ENCODE measurements around the gene THAP9.

THAP9 gene

GRCh38 chr4:82866706-82867385 lies 33.7 kb upstream of the THAP9 start:
- H3K27ac ChIP-seq (ENCODE audit: low read depth, low read length): no peak overlapping the region

GRCh38 chr4:82868572-82868971 lies 32.0 kb upstream of the THAP9 start:
- Histone ChIP-seq H3K27ac (ENCODE audit: low read depth, low read length) (no peak overlapping the region), H3K4me1 (ENCODE audit: control insufficient read depth in 1 of 2, insufficient read depth in 2 of 2, low read length in 2 of 2) (no peaks in the 10 kb centered on the region), H3K9me3 (ENCODE audit: control insufficient read depth in 1 of 2, low read length in 2 of 2) (no peaks in the 10 kb centered on the region), H3K4me3 (ENCODE audit: low read depth in 1 of 2, low read length in 2 of 2) (no peak overlapping the region), H3K36me3 (ENCODE audit: control insufficient read depth in 1 of 2, insufficient read depth in 2 of 2, low read length in 2 of 2) (peaks cover 12 to 83% of the 10 kb centered on the region in 2 donors), H3K9ac (ENCODE audit: low read depth in 1 of 2, low read length in 2 of 2) (no peak overlapping the region), H3K27me3 (ENCODE audit: control insufficient read depth in 1 of 2, insufficient read depth in 2 of 2, low read length in 2 of 2) (no peaks in the 10 kb centered on the region)

More at GRCh38 chr4:82866706-82867385, 33.7 kb upstream of the THAP9 start:
- no peak overlapping the region for H3K9ac ChIP-seq (ENCODE audit: low read depth in 1 of 2, low read length in 2 of 2)
- H3K4me1 ChIP-seq (ENCODE audit: control insufficient read depth in 1 of 2, insufficient read depth in 2 of 2, low read length in 2 of 2): no peaks in the 10 kb centered on the region
- H3K36me3 ChIP-seq (ENCODE audit: control insufficient read depth in 1 of 2, insufficient read depth in 2 of 2, low read length in 2 of 2): peaks cover 19 to 78% of the 10 kb centered on the region in 2 donors
- no peaks in the 10 kb centered on the region for H3K9me3 ChIP-seq (ENCODE audit: control insufficient read depth in 1 of 2, low read length in 2 of 2)
- H3K27me3 ChIP-seq (ENCODE audit: control insufficient read depth in 1 of 2, insufficient read depth in 2 of 2, low read length in 2 of 2): no peaks in the 10 kb centered on the region
- no peak overlapping the region for H3K4me3 ChIP-seq (ENCODE audit: low read depth in 1 of 2, low read length in 2 of 2)

GRCh38 chr4:82885410-82885809 lies 15.1 kb upstream of the THAP9 start:
- H3K4me1 ChIP-seq (ENCODE audit: control insufficient read depth in 1 of 2, insufficient read depth in 2 of 2, low read length in 2 of 2): peaks cover 32 to 36% of the 10 kb centered on the region in 2 donors
- H3K27me3 ChIP-seq (ENCODE audit: control insufficient read depth in 1 of 2, insufficient read depth in 2 of 2, low read length in 2 of 2): no peaks in the 10 kb centered on the region
- H3K9me3 ChIP-seq (ENCODE audit: control insufficient read depth in 1 of 2, low read length in 2 of 2): no peaks in the 10 kb centered on the region
- peaks cover 0 to 10% of the 10 kb centered on the region in 2 donors for H3K36me3 ChIP-seq (ENCODE audit: control insufficient read depth in 1 of 2, insufficient read depth in 2 of 2, low read length in 2 of 2)
- no peak overlapping the region for H3K27ac ChIP-seq (ENCODE audit: low read depth, low read length)
- H3K4me3 ChIP-seq (ENCODE audit: low read depth in 1 of 2, low read length in 2 of 2): peak overlapping the region in 1 of 2 donors; percentile 27
- H3K9ac ChIP-seq (ENCODE audit: low read depth in 1 of 2, low read length in 2 of 2): no peak overlapping the region

- Histone ChIP-seq H3K9me3 (ENCODE audit: control insufficient read depth in 1 of 2, low read length in 2 of 2) (no peaks in the 10 kb centered on the region), H3K9ac (ENCODE audit: low read depth in 1 of 2, low read length in 2 of 2) (no peak overlapping the region), H3K4me1 (ENCODE audit: control insufficient read depth in 1 of 2, insufficient read depth in 2 of 2, low read length in 2 of 2) (peaks cover 32 to 36% of the 10 kb centered on the region in 2 donors), H3K4me3 (ENCODE audit: low read depth in 1 of 2, low read length in 2 of 2) (peak overlapping the region; percentile 27 to 28), H3K36me3 (ENCODE audit: control insufficient read depth in 1 of 2, insufficient read depth in 2 of 2, low read length in 2 of 2) (peaks cover 0 to 5% of the 10 kb centered on the region in 2 donors), H3K27ac (ENCODE audit: low read depth, low read length) (no peak overlapping the region), H3K27me3 (ENCODE audit: control insufficient read depth in 1 of 2, insufficient read depth in 2 of 2, low read length in 2 of 2) (no peaks in the 10 kb centered on the region)
These were observed 14.2 kb upstream of the THAP9 start for GRCh38 chr4:82886147-82886942.

GRCh38 chr4:82889287-82889686 lies 11.2 kb upstream of the THAP9 start:
- no peaks in the 10 kb centered on the region for H3K27me3 ChIP-seq (ENCODE audit: control insufficient read depth in 1 of 2, insufficient read depth in 2 of 2, low read length in 2 of 2)
- H3K4me1 ChIP-seq (ENCODE audit: control insufficient read depth in 1 of 2, insufficient read depth in 2 of 2, low read length in 2 of 2): peaks cover 45 to 46% of the 10 kb centered on the region in 2 donors
- peaks cover 5 to 11% of the 10 kb centered on the region in 2 donors for H3K36me3 ChIP-seq (ENCODE audit: control insufficient read depth in 1 of 2, insufficient read depth in 2 of 2, low read length in 2 of 2)
- peak overlapping the region; percentile 90 to 95 for H3K4me3 ChIP-seq (ENCODE audit: low read depth in 1 of 2, low read length in 2 of 2)
- H3K9ac ChIP-seq (ENCODE audit: low read depth in 1 of 2, low read length in 2 of 2): peak overlapping the region; percentile 28 to 97
- no peak overlapping the region for H3K27ac ChIP-seq (ENCODE audit: low read depth, low read length)
- H3K9me3 ChIP-seq (ENCODE audit: control insufficient read depth in 1 of 2, low read length in 2 of 2): no peaks in the 10 kb centered on the region

GRCh38 chr4:82890528-82890900 lies 10.0 kb upstream of the THAP9 start:
- Histone ChIP-seq H3K9me3 (ENCODE audit: control insufficient read depth in 1 of 2, low read length in 2 of 2) (no peaks in the 10 kb centered on the region), H3K27me3 (ENCODE audit: control insufficient read depth in 1 of 2, insufficient read depth in 2 of 2, low read length in 2 of 2) (no peaks in the 10 kb centered on the region), H3K9ac (ENCODE audit: low read depth in 1 of 2, low read length in 2 of 2) (peak overlapping the region; percentile 97 to 98), H3K4me3 (ENCODE audit: low read depth in 1 of 2, low read length in 2 of 2) (peak overlapping the region; percentile 90 to 95), H3K27ac (ENCODE audit: low read depth, low read length) (peak overlapping the region; percentile 98), H3K36me3 (ENCODE audit: control insufficient read depth in 1 of 2, insufficient read depth in 2 of 2, low read length in 2 of 2) (peaks cover 13% of the 10 kb centered on the region in 2 donors), H3K4me1 (ENCODE audit: control insufficient read depth in 1 of 2, insufficient read depth in 2 of 2, low read length in 2 of 2) (peaks cover 35 to 37% of the 10 kb centered on the region in 2 donors)

- Histone ChIP-seq H3K4me1 (ENCODE audit: control insufficient read depth in 1 of 2, insufficient read depth in 2 of 2, low read length in 2 of 2) (peaks cover 29 to 31% of the 10 kb centered on the region in 2 donors), H3K27me3 (ENCODE audit: control insufficient read depth in 1 of 2, insufficient read depth in 2 of 2, low read length in 2 of 2) (no peaks in the 10 kb centered on the region), H3K27ac (ENCODE audit: low read depth, low read length) (peak within 1 kb of the TSS; percentile 98), H3K36me3 (ENCODE audit: control insufficient read depth in 1 of 2, insufficient read depth in 2 of 2, low read length in 2 of 2) (peaks cover 13% of the 10 kb centered on the region in 2 donors), H3K9ac (ENCODE audit: low read depth in 1 of 2, low read length in 2 of 2) (peak within 1 kb of the TSS; percentile 97 to 98), H3K4me3 (ENCODE audit: low read depth in 1 of 2, low read length in 2 of 2) (peak within 1 kb of the TSS; percentile 90 to 95), H3K9me3 (ENCODE audit: control insufficient read depth in 1 of 2, low read length in 2 of 2) (no peaks in the 10 kb centered on the region)
These were observed 9.4 kb upstream of the THAP9 start, which contains the start of gene SEC31A for GRCh38 chr4:82890901-82891706. SEC31A (minus strand) TSS chr4:82891153; CDS start chr4:82881936, 9,217 bp downstream.

- Histone ChIP-seq H3K9ac (ENCODE audit: low read depth in 1 of 2, low read length in 2 of 2) (peak overlapping the region; percentile 95 to 98), H3K4me3 (ENCODE audit: low read depth in 1 of 2, low read length in 2 of 2) (peak overlapping the region; percentile 90 to 95), H3K4me1 (ENCODE audit: control insufficient read depth in 1 of 2, insufficient read depth in 2 of 2, low read length in 2 of 2) (peaks cover 25 to 29% of the 10 kb centered on the region in 2 donors), H3K27me3 (ENCODE audit: control insufficient read depth in 1 of 2, insufficient read depth in 2 of 2, low read length in 2 of 2) (no peaks in the 10 kb centered on the region), H3K36me3 (ENCODE audit: control insufficient read depth in 1 of 2, insufficient read depth in 2 of 2, low read length in 2 of 2) (peaks cover 15 to 17% of the 10 kb centered on the region in 2 donors), H3K9me3 (ENCODE audit: control insufficient read depth in 1 of 2, low read length in 2 of 2) (no peaks in the 10 kb centered on the region), H3K27ac (ENCODE audit: low read depth, low read length) (peak overlapping the region; percentile 92)
These were observed 8.6 kb upstream of the THAP9 start for GRCh38 chr4:82891707-82892466.

GRCh38 chr4:82892467-82892802 lies 8.1 kb upstream of the THAP9 start:
- H3K27me3 ChIP-seq (ENCODE audit: control insufficient read depth in 1 of 2, insufficient read depth in 2 of 2, low read length in 2 of 2): no peaks in the 10 kb centered on the region
- peaks cover 17 to 19% of the 10 kb centered on the region in 2 donors for H3K36me3 ChIP-seq (ENCODE audit: control insufficient read depth in 1 of 2, insufficient read depth in 2 of 2, low read length in 2 of 2)
- H3K9me3 ChIP-seq (ENCODE audit: control insufficient read depth in 1 of 2, low read length in 2 of 2): no peaks in the 10 kb centered on the region
- no peak overlapping the region for H3K27ac ChIP-seq (ENCODE audit: low read depth, low read length)
- H3K4me3 ChIP-seq (ENCODE audit: low read depth in 1 of 2, low read length in 2 of 2): no peak overlapping the region
- H3K4me1 ChIP-seq (ENCODE audit: control insufficient read depth in 1 of 2, insufficient read depth in 2 of 2, low read length in 2 of 2): peaks cover 26% of the 10 kb centered on the region in 2 donors
- H3K9ac ChIP-seq (ENCODE audit: low read depth in 1 of 2, low read length in 2 of 2): no peak overlapping the region
